GM18873 (cell line): ENCODE data around the gene BAD.
"Not testable (repeated sequence)": the region's sequence is repeated elsewhere in the genome, so short reads cannot be mapped to it uniquely, and the experiment has no call there.

Experiments used
- ATAC-seq: cut with Tn5 transposase; IDR thresholded peaks from one replicate; pipeline ENCODE4 v1.9.1; 2021; ENCODE audit warnings: mild to moderate bottlenecking, moderate library complexity, moderate number of reproducible peaks; ENCODE audit not compliant: unreplicated experiment, low FRiP score

BAD gene

GRCh38 chr11:64247729-64248531 is 36.5 kb downstream of the BAD start:
- ATAC-seq = no peak

- ATAC-seq = no peak
These were observed 37.4 kb downstream of the BAD start, which contains the start of gene PPP1R14B for GRCh38 chr11:64246871-64247728. PPP1R14B (minus strand) TSS chr11:64246943; CDS start chr11:64246673, 270 bp downstream.

GRCh38 chr11:64246621-64246870 is 37.9 kb downstream of the BAD start:
- not testable (repeated sequence) for ATAC-seq

- ATAC-seq = no peak
These were observed 38.5 kb downstream of the BAD start for GRCh38 chr11:64245797-64246620.

GRCh38 chr11:64245401-64245796 is 39.1 kb downstream of the BAD start:
- no peak for ATAC-seq

GRCh38 chr11:64244966-64245365 is 39.5 kb downstream of the BAD start:
- no peak for ATAC-seq

GRCh38 chr11:64244107-64244506 is 40.4 kb downstream of the BAD start:
- ATAC-seq = no peak

- ATAC-seq = no peak
These were observed 41.1 kb downstream of the BAD start for GRCh38 chr11:64243236-64243854.

- peak; percentile 49 for ATAC-seq
These were observed 42.7 kb downstream of the BAD start for GRCh38 chr11:64241491-64242374.

GRCh38 chr11:64241241-64241490 is 43.3 kb downstream of the BAD start:
- ATAC-seq = no peak

GRCh38 chr11:64240435-64241240 is 43.8 kb downstream of the BAD start, which contains the start of gene FKBP2:
FKBP2 (plus strand) TSS chr11:64241095; CDS start chr11:64242388, 1,293 bp downstream.
- ATAC-seq = peak; percentile 44

GRCh38 chr11:64239662-64240434 is 44.6 kb downstream of the BAD start:
- no peak for ATAC-seq

- no peak for ATAC-seq
These were observed 45.5 kb downstream of the BAD start for GRCh38 chr11:64238999-64239398.

- no peak for ATAC-seq
These were observed 46.4 kb downstream of the BAD start for GRCh38 chr11:64238076-64238475.

- no peak for ATAC-seq
These were observed 46.9 kb downstream of the BAD start for GRCh38 chr11:64237484-64237951.

- ATAC-seq = no peak
These were observed 48.9 kb downstream of the BAD start for GRCh38 chr11:64235437-64236161.

- ATAC-seq = no peak
These were observed 49.7 kb downstream of the BAD start for GRCh38 chr11:64234647-64235379.
